Measurements from ENCODE around the gene JAM2.
"Not testable (repeated sequence)": the region's sequence is repeated elsewhere in the genome, so short reads cannot be mapped to it uniquely, and the experiment has no call there.

Gene JAM2, protein sequence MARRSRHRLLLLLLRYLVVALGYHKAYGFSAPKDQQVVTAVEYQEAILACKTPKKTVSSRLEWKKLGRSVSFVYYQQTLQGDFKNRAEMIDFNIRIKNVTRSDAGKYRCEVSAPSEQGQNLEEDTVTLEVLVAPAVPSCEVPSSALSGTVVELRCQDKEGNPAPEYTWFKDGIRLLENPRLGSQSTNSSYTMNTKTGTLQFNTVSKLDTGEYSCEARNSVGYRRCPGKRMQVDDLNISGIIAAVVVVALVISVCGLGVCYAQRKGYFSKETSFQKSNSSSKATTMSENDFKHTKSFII

DNA sequence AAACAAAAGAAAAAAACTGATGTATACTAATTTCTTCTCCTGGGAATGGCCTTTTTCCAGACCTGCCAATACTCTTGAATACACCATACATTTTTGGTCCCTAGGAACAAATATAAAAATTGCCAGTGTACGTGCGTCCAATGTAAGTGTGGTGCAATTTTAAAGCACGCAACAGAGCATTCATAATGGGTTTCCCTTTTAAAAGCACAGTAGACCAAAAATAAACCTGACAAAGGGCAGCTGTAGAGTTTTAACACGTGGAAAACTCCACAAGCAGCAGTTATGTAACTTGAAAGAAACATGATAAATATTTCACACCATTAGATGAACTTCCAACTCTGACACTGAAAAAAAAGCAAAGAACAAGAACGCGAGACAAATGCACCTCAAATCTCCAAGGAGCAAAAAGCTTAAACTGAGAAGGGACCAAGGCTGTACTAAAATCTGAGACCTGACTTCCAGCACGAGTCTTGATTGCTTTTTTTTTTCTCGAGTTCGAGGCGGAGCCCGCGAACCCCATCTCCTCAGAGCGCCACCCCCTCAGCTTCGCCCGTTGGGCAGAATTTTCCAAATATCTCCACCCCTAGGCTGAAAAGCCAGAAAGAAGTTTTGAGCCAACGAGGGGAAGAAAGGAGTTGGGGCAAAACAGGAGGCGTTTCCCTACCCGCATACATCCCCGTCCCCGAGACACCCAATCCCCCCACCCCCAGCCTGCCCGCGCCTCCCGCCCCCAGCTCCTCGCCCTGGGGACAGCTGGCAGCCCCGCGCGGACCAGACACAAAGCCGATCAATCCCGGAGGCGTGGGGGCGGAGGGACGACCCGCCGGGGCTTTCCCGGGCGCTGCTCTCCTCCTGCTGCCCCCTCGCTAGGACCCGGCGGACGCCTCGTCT, at the start of gene JAM2:
TSS of gene JAM2 (plus strand) at position 599 of the 891 bp plus-strand sequence. CDS start 564 bp downstream, outside the sequence.
- DNase-seq (ENCODE audit: low spot score), result peak; percentile 75

DNA sequence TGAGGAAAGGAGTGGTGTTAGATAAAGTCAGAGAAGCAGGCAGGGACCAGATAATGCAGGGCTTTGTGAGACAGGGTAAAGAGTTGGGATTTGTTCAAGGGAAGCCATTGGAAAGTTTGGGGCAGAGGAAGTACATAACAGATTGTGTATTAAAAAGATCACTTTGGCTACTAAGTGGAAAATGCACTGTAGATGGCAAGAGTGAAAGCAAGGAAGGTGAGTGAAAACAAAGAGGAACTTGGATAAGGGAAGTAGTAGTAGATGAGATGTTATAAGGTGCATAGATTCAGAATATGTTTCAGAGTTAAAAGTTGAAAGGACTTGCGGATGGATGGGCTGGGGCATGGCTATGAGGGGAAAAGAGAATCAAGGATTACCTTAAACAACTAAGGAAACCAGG, 49.2 kb upstream of the JAM2 start:
- no peak for DNase-seq (ENCODE audit: low spot score)

DNA sequence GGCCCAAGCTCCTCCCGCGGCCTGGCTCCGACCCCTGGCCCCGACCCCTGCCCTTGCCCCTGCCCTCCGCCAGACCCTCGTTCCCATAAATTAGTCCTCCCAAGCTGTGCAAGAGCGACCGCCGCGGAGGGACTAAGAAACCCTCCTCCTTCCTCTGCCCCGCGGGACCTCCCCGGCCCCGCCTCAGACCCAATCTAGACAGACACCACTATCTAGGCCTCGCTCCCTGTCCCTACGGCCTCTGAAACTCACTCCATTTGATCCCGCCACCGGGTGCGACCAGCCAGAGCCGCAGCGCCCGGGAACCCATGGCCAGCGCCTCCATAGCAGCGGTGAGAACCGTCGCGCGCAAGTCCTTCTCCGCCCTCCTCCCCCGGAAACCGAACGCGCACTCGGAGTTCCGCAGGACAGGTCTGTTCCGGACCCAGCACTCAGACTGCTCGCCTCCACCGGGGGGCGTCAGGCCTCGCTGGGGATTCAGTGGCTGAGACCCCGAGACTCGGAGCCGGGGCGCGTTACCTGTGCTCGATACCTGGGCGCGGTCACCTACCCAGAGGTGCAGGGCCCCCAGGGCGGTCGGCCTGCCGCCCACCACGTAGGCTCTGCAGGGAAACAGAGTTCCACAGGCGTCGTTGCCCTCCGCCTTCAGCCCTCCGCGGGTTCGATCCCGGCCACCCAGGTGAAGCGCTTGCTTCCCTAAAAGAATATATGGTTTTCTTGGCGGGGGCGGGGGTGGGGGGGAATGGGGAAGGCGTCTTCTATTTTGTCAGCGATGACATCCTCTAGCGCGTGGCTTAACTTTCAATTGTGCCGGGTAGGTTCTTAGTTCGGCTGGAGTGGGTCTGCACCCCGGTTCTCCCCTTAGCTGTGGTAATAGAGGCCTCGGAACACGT, 31.7 kb upstream of the JAM2 start, which contains the start of gene MRPL39:
TSS of gene MRPL39 (minus strand) at position 331 of the 893 bp plus-strand sequence. CDS start at position 325, 6 bp downstream.
- DNase-seq (ENCODE audit: low spot score), result peak; percentile 92

DNA sequence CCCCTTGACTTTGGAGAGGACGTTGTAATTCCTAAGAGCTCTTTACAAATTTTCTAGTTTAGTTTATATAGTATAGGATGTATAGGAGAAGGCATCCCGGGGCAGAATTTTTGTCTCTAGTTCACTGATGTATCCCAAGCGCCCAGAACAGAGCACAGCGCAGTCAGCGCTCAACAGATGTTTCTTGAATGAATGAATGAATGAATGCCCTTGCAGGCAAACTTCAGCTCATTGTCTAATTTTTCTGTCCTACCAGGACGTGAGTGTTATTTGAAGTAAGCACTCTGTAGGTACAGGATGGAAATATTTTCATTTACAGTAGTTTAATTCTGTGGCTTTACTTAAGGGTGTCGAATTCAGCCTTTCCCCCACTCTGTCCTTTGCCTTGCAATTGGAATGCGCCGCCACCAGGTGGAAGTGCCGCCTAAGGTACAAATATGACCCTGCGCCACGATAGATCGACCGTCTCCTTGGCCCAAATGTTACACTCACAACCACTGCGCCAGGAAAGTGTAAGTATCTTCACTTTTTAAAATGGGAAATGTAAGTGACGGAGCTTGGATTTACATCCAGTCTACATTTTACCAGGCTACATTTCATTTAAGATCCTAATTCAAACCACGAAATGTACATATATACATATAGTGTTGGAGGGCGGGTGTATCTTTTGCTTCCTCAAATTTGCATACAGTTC, 30.9 kb upstream of the JAM2 start:
- peak; percentile 84 for DNase-seq (ENCODE audit: low spot score)

DNA sequence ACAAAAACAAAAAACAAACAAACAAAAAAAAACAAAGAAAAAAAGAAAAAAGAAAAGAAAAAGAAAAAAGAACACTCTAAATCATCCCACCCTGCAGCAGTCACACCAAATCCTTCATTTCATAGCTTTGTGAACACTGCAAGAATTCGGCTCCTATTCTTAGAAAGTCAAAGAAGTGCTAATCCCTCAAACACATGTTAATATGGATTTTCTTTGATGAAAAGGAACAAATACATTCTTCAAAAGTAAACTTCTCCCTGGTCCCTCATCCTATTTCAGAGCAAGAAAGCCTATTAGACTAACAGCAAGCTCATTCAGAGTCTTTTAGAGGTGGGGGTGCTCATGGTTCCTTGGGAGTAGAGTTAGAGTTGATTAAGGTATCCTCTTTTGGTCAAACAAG, 24.6 kb upstream of the JAM2 start:
- DNase-seq (ENCODE audit: low spot score), result no peak

DNA sequence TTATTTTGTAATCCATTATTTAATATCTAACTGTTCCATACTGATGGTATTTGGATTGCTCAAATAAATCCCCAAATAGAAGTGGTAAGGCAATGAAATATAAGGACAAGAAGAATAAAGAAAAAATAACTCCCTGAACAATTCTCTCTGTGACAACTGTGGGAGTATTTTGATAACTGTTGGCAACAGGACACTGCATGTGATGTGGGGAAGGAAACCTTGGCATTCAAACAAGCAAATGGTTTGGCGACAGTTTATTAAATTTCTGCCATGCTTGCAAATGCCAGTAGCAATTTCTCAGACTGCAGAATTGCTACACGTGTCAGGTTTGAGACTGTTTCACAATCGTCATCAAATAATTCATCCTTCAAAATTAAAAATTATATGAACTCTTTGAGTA, 23.2 kb upstream of the JAM2 start:
- DNase-seq (ENCODE audit: low spot score), result no peak

DNA sequence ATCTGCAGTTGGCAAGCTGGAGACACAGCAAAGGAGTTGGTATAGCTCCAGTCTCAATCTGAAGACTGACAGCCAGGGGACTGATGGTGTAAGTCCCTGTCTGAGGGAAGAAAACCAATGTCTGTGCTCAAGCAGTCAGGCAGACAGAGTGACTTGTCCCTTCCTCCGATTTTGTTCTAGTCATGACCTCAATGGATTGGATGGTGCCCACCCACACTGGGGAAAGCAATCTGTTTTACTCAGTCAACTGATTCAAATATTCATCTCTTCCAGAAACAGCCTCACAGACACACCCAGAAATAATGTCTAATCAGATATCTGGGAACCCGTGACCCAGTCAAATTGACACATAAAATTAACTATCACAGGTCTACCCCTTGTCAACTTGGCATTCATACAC, 19.9 kb upstream of the JAM2 start:
- DNase-seq (ENCODE audit: low spot score), result no peak

DNA sequence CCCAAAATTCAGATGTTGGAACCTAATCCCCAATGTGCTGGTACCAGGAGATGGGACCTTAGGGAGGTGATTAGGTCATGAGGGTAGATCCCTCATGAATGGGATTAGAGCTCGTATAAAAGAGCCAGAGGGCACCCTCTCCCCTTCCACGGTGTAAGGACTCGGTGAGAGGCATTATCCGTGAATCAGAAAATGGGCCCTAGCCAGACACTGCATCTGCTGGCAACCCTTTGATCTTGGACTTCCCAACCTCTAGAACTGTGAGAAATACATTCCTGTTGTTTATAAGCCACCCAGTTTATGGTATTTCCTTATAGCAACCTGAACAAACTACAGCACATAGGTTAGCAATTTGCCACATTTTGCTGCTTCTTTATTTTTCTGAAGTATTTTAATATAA, 14.5 kb upstream of the JAM2 start:
- DNase-seq (ENCODE audit: low spot score), result no peak

DNA sequence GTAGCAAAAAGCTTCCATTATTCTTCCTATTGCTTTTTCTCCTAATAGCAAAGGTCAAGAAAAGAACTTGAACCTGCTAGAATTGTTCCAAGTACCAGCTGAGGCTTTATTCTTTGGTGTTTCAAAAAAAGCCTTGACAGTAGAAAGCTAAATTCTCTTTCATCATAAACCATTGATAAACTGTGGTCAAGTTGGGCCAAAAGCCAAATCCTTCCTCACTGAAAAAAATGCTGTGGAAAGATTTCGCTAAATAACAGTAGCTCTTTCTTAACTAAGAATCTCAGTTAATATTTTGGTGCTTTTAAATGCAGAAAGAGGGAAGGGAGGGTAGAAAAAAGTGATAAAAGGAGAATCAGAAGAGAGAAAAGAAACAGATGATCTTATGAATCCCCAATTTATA, 14.0 kb upstream of the JAM2 start:
- DNase-seq (ENCODE audit: low spot score), result no peak

DNA sequence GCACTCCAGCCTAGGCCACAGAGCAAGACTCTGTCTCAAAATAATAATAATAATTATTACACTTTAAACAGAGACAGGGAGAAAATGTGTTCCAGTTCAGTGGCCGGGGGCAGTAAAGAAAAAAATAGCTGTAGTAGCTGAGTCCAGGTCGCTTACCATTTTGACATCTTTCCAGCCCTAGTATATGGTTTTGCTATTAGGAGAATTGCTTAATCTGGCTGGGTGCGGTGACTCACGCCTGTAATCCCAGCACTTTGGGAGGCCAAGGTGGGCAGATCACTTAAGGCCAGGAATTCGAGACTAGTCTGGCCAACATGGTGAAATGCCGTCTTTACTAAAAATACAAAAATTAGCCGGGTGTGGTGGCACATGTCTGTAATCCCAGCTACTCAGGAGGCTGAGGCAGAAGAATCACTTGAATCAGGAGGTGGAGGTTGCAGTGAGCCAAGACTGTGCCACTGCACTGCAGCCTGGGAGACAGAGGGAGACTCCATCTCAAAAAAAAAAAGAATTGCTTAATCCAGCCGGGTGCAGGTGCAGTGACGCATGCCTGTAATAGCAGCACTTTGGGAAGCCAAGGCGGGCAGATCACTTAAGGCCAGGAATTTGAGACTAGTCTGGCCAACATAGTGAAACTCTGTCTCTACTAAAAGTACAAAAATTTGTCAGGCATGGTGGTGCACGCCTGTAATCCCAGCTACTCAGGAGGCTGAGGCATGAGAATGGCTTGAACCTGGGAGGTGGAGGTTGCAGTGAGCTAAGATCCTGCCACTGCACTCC, 13.1 kb upstream of the JAM2 start:
- not testable (repeated sequence) for DNase-seq (ENCODE audit: low spot score)

DNA sequence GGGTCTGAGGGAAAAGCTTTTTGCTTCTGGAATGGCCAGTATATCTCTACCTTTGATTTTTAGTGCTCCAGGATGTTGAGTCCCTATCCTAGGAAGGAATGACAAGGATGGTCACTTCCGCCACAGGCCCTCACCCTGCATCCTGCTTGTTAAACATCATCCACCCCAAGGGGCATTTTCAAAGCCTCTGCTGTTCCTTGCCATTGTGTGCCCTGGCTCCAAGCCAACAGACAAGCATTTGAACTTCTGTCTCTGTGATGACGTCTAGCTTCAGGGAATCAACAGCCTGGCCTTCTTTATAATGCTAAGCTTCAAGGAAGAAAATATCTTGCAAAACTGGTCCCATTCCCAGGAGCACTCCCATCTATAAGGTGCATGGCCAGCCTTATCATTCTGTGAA, 12.3 kb upstream of the JAM2 start:
- no peak for DNase-seq (ENCODE audit: low spot score)

DNA sequence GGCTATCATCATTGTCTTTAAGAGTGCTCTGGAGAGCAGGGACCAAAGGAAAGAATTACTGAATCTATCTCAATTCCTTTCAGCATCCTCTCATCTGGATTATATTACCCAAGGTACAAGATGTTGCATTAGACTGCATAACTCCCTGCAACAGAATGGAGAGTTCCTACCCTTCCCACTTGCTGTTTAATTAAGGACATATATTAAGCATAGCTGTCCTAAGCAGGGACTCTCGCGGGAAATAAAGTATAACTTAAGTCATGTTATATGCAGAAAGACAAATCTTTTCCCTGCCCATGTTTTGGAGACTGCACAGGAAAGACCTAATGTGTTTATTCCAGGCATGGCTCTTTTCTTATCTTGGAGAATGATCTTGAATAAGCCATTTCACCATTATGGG, 6.8 kb upstream of the JAM2 start:
- no peak for DNase-seq (ENCODE audit: low spot score)

DNA sequence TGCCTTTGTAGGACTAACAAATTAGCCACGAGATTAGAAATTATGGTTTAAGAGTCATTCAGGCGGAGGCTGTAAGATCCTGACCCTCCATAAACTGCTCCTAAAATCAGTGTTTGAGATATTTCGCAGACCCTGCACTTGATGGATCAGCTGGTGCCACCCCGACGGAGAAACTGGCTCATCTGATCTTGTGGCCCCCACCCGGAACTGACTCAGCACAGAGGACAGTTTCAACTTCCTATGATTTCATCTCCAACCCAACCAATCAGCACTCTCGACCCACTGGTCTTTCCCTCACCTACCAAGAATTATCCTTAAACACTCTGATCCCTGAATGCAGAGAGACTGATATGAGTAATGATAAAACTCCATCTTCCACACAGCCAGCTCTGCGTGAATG, 3.7 kb upstream of the JAM2 start:
- no peak for DNase-seq (ENCODE audit: low spot score)

DNA sequence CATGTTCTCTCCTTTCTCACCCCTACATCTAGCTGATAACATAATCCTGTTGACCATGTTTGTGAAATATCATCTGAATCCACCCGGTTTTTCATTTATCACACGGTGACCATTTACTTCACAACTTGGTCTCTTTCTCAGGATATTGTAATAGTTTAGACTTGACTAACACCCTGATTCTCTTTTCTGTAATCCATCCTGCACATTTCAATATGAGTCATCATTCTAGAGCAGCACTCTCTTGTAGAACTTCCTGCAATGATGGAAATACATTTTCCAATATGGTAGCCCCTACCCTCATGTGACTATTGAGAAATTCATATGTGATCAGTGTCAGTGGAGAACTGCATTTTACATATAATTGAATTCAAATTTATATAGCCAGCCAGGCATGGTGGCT, 2.3 kb upstream of the JAM2 start:
- no peak for DNase-seq (ENCODE audit: low spot score)

DNA sequence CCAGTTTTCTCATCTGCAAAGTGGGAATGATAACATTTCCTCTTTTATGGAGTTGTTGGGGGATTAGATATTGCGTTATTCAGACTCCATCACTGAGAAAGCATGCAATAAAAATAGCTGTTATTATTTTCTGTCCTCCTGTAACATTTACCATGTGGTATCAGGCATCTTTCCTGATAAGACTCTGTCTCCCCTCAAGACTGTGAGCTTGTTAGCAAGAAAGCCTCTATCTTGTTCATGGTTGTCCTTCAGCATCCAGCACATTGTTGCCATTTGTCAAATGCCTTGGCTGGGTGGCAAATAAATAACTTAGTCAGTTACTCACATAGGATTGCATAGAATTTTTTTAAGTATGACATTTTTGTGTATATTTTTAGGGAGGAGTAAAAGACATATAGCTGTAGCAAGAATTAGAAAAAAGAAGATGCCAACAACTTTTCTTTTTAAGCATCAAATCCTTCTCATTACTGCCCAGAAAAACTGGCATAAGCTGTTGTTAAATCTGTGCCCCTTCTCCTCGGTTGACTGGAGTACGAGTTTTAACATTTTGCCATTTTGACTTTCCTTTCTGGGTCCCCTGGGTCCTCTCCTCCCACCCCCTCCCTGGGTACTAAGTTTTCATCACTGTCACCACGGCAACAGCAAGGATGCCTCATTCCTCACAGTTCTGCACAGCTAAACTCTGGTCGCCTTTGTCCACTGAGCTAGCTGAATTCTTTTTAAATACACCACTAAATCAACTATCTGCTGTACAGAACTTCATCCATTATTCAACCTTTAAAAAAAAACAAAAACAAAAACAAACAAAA, 1.0 kb upstream of the JAM2 start:
- no peak for DNase-seq (ENCODE audit: low spot score)

DNA sequence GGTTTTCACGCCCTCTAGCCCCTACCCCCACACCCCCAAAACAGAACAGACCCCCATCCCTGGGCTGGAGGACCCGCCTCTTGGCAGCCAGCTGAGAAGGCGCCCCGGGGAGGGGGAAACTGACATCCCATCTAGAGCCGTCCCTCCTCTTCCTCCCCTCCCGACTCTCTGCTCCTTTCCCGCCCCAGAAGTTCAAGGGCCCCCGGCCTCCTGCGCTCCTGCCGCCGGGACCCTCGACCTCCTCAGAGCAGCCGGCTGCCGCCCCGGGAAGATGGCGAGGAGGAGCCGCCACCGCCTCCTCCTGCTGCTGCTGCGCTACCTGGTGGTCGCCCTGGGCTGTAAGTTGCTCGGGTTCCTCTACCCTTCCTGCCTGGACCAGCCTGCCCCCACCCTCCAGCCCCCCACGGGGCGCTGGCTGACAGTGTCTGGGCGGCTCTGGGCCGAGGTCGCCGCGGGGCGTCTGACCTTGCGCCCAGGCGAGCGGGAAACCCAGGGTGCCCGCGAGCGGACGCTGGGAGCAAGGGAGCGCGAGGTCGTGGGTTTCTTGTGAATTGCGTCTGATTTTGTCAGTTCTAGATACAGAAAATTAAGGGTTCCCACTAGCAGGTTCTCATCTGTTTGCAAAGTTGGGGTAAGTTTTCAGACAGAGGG, 618 bp downstream of the JAM2 start:
- DNase-seq (ENCODE audit: low spot score), result peak; percentile 78

DNA sequence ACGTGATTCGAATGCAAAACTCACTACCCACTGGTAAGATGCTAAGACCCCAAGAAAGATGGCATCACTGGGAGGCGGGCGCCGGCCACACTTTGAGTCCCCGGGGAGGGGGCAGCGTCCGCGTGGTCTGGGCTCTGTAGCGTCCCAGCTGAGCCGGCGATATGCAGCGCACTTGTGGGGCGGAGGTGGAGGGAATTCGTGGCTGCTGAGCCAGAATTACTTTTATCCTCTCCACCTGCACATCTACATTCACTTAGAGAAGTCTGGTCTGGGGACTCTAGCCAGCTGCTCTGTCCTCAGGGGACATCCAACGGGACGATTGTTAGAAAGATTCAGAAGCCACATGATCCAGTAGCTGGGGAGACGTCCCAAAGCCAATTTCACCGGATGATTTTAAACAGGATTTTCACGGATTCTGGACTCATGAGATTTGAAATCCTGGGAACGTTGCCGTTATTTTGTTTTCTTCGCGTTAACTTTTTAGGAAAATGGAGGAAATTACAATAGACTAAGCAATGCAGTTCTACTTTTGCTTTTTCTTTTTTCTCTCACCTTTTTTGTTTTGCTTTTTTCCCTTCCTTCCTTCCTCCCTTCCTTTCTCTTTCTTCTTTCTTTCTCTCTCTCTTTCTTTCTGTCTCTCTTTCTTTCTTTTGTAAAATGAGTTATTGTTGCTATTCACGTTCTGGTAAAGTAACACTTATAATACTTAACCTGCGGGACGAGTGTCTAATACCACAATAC, 1.3 kb downstream of the JAM2 start:
- DNase-seq (ENCODE audit: low spot score), result peak; percentile 74

DNA sequence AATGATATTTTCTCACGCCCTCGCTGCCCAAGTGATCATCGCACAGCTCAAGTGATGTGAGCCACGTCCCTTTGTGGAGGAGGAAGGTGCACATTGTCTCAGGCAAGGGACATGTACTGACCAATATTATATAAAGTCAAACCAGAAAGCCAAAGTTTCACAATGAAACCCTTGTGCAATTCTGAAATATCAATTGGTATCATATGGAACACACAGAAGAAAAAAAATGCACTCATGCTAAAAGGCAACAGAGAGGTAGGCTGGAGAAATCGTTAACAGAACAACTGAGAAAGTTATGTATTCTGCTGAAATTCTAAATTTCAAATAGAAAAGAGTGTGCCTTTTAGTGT, 1.9 kb downstream of the JAM2 start:
- no peak for DNase-seq (ENCODE audit: low spot score)

DNA sequence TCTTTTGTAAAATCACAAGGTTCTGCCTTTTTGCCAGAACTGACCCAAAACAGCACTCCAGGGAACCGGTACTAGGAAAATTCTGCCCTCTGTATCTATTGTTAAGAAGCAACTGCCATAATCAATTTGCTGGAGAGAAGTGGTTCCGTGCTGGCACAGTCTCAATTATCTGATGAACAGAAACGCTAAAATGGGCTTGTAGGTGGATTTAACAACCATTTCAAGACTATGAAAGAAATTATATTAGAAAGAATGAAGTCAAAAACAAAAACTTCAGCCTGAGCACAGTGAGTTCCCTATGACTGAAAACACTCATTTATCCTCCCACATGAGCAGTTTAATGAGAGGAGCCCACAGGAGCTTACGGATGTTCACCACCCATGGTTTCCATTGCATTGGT, 4.4 kb downstream of the JAM2 start:
- no peak for DNase-seq (ENCODE audit: low spot score)
